ENCODE measurements around the gene SMIM45.

Gene SMIM45

GRCh38 chr22:41922328-41922727 is 29.6 kb upstream of the SMIM45 start:
- POLR2A ChIA-PET (ENCODE audit: partially characterized antibody) = interaction anchor here (0.7 to 1.2 kb wide), 2 partner anchors 14 to 24 kb away, joined by 3 to 5 read pairs; no protein-coding TSS in a partner anchor

More at GRCh38 chr22:41922328-41922727, 29.6 kb upstream of the SMIM45 start:
- H3K9ac ChIP-seq (replicated peaks in 1 of 4; ENCODE audit: extremely low read depth in 1 of 4, low read depth in 3 of 4, low read length in 3 of 4) = no peak overlapping the region
- no peak overlapping the region for H4K8ac ChIP-seq (ENCODE audit: extremely low read depth, insufficient read depth, low read length)
- no peak overlapping the region for H2BK20ac ChIP-seq (ENCODE audit: low read length)
- CTCF ChIA-PET (ENCODE audit: partially characterized antibody) = interaction anchor here (0.6 to 4.9 kb wide), 5 partner anchors 10 to 238 kb away, joined by 3 to 22 read pairs (median 3); partner anchors contain the start of genes MEI1 and WBP2NL
- no peak overlapping the region for H3K14ac ChIP-seq (ENCODE audit: insufficient read length)
- no peak overlapping the region for H3K4ac ChIP-seq (replicated peaks; ENCODE audit: insufficient read length, low read depth, low read length)
- peaks cover 8% of the 10 kb centered on the region; the same call in 1 of the 2 replicates for H3K23me2 ChIP-seq (ENCODE audit: low read depth, low read length)
- no peaks in the 10 kb centered on the region for H3K79me1 ChIP-seq (ENCODE audit: low read depth, low read length)
- no peak overlapping the region for H2AFZ ChIP-seq (ENCODE audit: low read length)
- no peak for DNase-seq (ENCODE audit: low read depth in 1 of 2, low spot score in 2 of 2)
- peaks cover 0 to 16% (median 12%) of the 10 kb centered on the region in 4 experiments; a peak in 6 of 7 replicates for H3K4me1 ChIP-seq (replicated peaks in 1 of 4; ENCODE audit: control insufficient read depth in 3 of 4, insufficient read depth in 4 of 4, low read length in 3 of 4)
- no peak overlapping the region for H4K91ac ChIP-seq (replicated peaks; ENCODE audit: insufficient read length, low read length)
- 82% methylated on average over 5 of the region's 5 CpGs; no CpG with 5 or more reads in 1 of the 2 experiments for WGBS, 2 experiments (ENCODE audit: extremely low coverage in 1 of 2, insufficient coverage in 1 of 2, insufficient read length in 1 of 2, insufficient replicate concordance in 2 of 2, low coverage in 1 of 2, low lambda C conversion rate in 2 of 2, missing lambda C conversion rate in 1 of 2)
- H2BK12ac ChIP-seq (ENCODE audit: low read depth, low read length) = no peak overlapping the region
- H4K5ac ChIP-seq (ENCODE audit: insufficient read length, low read depth, low read length) = no peak overlapping the region
- no peaks in the 10 kb centered on the region for H3K79me2 ChIP-seq (ENCODE audit: control insufficient read depth in 1 of 2, insufficient read depth in 2 of 2, low read length in 2 of 2)
- no peak overlapping the region for H2BK5ac ChIP-seq (ENCODE audit: low read depth, low read length)
- peaks cover 20 to 79% (median 65%) of the 10 kb centered on the region in 4 experiments for H3K27me3 ChIP-seq (replicated peaks in 1 of 4; ENCODE audit: control insufficient read depth in 3 of 4, extremely low read depth in 1 of 4, insufficient read depth in 3 of 4, low read length in 3 of 4)
- H2BK120ac ChIP-seq (replicated peaks; ENCODE audit: low read depth, low read length) = no peak overlapping the region
- H3K9me3 ChIP-seq (ENCODE audit: insufficient read depth in 2 of 2, low read depth in 1 of 2, low read length in 1 of 2) = no peaks in the 10 kb centered on the region
- H2BK15ac ChIP-seq (ENCODE audit: low read length) = no peak overlapping the region
- TF ChIP-seq GTF2F1 (IDR thresholded peaks at IDR 0.05; ENCODE audit: borderline replicate concordance, low read depth, low read length) (no peak), GABPA (IDR thresholded peaks at IDR 0.05; ENCODE audit: borderline replicate concordance, insufficient read depth, low read length) (no peak), TAF1 (IDR thresholded peaks at IDR 0.05; ENCODE audit: low read depth, low read length) (no peak), NRF1 (IDR thresholded peaks at IDR 0.05; ENCODE audit: low read depth, low read length) (no peak), ATF2 (IDR thresholded peaks at IDR 0.05; ENCODE audit: low read length) (no peak), MAFK (IDR thresholded peaks at IDR 0.05; ENCODE audit: low read depth, low read length) (no peak), EZH2 (IDR thresholded peaks at IDR 0.05; ENCODE audit: low read depth, low read length, severe bottlenecking) (no peak), SP1 (IDR thresholded peaks at IDR 0.05; ENCODE audit: low read depth, low read length) (no peak), MAX (IDR thresholded peaks at IDR 0.05) (no peak)
- H2AK5ac ChIP-seq (ENCODE audit: low read depth, low read length) = no peak overlapping the region
- no peak overlapping the region for H3K4me3 ChIP-seq (ENCODE audit: extremely low read depth in 1 of 4, insufficient read depth in 2 of 4, low read depth in 3 of 4, low read length in 4 of 4)
- H3K36me3 ChIP-seq (ENCODE audit: control insufficient read depth in 2 of 4, insufficient read depth in 4 of 4, low read length in 3 of 4) = no peaks in the 10 kb centered on the region
- no peak overlapping the region for H3K4me2 ChIP-seq (ENCODE audit: insufficient read depth in 1 of 2, low read depth in 2 of 2, low read length in 2 of 2)
- FAIRE-seq = no peak
- H3K18ac ChIP-seq (ENCODE audit: extremely low read depth, low read length) = no peak overlapping the region
- H3K56ac ChIP-seq (replicated peaks; ENCODE audit: insufficient read length, low read depth, low read length) = no peak overlapping the region
- H3K23ac ChIP-seq (ENCODE audit: insufficient read length) = no peak overlapping the region
- peaks cover 0 to 6% of the 10 kb centered on the region in 2 experiments for H4K20me1 ChIP-seq (replicated peaks in 1 of 2; ENCODE audit: control insufficient read depth in 1 of 2, insufficient read depth in 2 of 2, low read length in 2 of 2)
- no peak overlapping the region for H3K27ac ChIP-seq (ENCODE audit: low read depth, low read length)

Data from H1 (cell line).